NCI-H82 treated with DMSO at 0.1 percent for 48 hours (cell line): ENCODE measurements around the gene SPATS2L.
A peak's percentile ranks its signal among the peaks of the same experiment; 100 is the strongest.

Experiments used
- DNase-seq: peaks from one replicate; lab custom pipeline; 2025; ENCODE audit not compliant: unreplicated experiment; lab: John Stamatoyannopoulos, UW

The SPATS2L gene

GRCh38 chr2:200306196-200306930 is at the start of gene SPATS2L:
Gene SPATS2L, plus strand, starts transcription at chr2:200306693. Its CDS starts 82,552 bp downstream, at chr2:200389245.
- DNase-seq = peak; percentile 38

- no peak for DNase-seq
These were observed 48.9 kb upstream of the SPATS2L start for GRCh38 chr2:200257570-200257969.

- no peak for DNase-seq
These were observed 48.4 kb upstream of the SPATS2L start for GRCh38 chr2:200258081-200258480.

GRCh38 chr2:200258881-200259576 is 47.5 kb upstream of the SPATS2L start:
- no peak for DNase-seq

- DNase-seq = no peak
These were observed 46.9 kb upstream of the SPATS2L start for GRCh38 chr2:200259577-200259957.

GRCh38 chr2:200262047-200262446 is 44.4 kb upstream of the SPATS2L start:
- no peak for DNase-seq

- no peak for DNase-seq
These were observed 43.2 kb upstream of the SPATS2L start for GRCh38 chr2:200263279-200263678.

- no peak for DNase-seq
These were observed 41.9 kb upstream of the SPATS2L start for GRCh38 chr2:200264631-200265030.

- DNase-seq = no peak
These were observed 40.1 kb upstream of the SPATS2L start for GRCh38 chr2:200266406-200266805.

GRCh38 chr2:200267350-200267749 is 39.1 kb upstream of the SPATS2L start:
- no peak for DNase-seq

GRCh38 chr2:200270732-200271131 is 35.8 kb upstream of the SPATS2L start:
- DNase-seq = no peak

GRCh38 chr2:200272320-200272719 is 34.2 kb upstream of the SPATS2L start:
- no peak for DNase-seq

GRCh38 chr2:200274116-200275075 is 32.1 kb upstream of the SPATS2L start:
- DNase-seq = no peak

- no peak for DNase-seq
These were observed 31.0 kb upstream of the SPATS2L start for GRCh38 chr2:200275295-200276013.

GRCh38 chr2:200276472-200276871 is 30.0 kb upstream of the SPATS2L start:
- no peak for DNase-seq

GRCh38 chr2:200278694-200279316 is 27.7 kb upstream of the SPATS2L start:
- no peak for DNase-seq

- DNase-seq = no peak
These were observed 26.6 kb upstream of the SPATS2L start for GRCh38 chr2:200279857-200280256.

- DNase-seq = no peak
These were observed 19.9 kb upstream of the SPATS2L start for GRCh38 chr2:200286578-200286977.

- DNase-seq = no peak
These were observed 17.6 kb upstream of the SPATS2L start for GRCh38 chr2:200288670-200289429.

- no peak for DNase-seq
These were observed 10.4 kb upstream of the SPATS2L start for GRCh38 chr2:200296118-200296517.
